ENCODE measurements around the gene PCSK5.
A peak's percentile ranks its signal among the peaks of the same experiment; 100 is the strongest.
"Not testable (repeated sequence)": the region's sequence is repeated elsewhere in the genome, so short reads cannot be mapped to it uniquely, and the experiment has no call there.

PCSK5 gene

DNA sequence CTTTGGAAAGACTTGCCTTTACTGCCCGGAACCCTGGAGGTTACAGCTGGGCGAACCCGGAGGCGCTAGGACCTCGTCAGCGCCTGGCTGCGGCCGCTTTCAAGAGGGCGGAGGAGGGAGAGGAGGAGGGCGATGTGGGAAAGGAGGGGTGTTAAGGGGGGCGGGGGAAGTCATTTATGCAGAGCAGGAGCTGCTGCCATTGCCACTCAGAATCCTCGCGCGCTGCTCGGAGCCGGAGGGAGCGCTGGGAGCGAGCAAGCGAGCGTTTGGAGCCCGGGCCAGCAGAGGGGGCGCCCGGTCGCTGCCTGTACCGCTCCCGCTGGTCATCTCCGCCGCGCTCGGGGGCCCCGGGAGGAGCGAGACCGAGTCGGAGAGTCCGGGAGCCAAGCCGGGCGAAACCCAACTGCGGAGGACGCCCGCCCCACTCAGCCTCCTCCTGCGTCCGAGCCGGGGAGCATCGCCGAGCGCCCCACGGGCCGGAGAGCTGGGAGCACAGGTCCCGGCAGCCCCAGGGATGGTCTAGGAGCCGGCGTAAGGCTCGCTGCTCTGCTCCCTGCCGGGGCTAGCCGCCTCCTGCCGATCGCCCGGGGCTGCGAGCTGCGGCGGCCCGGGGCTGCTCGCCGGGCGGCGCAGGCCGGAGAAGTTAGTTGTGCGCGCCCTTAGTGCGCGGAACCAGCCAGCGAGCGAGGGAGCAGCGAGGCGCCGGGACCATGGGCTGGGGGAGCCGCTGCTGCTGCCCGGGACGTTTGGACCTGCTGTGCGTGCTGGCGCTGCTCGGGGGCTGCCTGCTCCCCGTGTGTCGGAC is at the start of gene PCSK5:
Gene PCSK5, plus strand, starts transcription at position 202 of the 805 bp plus-strand sequence. Its CDS starts 509 bp downstream, at position 711.
- H3K27me3 ChIP-seq (ENCODE audit: control insufficient read depth, insufficient read depth, low read length) = no peaks in the 10 kb centered on the region
- no peaks in the 10 kb centered on the region for H3K4me1 ChIP-seq (ENCODE audit: control insufficient read depth, insufficient read depth, low read length)
- peak within 1 kb of the TSS; percentile 93 for H3K4me3 ChIP-seq (ENCODE audit: low read length)

DNA sequence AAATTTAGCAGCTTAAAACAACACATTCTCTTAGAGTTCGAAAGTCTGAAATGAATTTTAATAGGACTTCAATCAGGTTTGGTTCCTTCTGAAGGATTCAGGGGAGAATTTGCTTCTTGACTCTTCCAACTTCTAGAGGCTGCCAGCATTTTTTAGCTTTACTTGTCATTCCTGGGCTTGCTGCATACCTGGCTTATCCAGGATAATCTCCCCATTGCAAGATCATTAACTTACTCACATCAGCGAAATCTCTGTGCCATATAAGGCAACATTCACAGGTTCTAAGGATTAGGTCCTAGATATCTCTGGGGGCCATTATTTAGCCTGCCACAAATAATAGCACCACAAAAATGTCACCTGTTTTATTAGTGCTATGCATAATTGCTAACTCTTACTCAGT is 46.2 kb upstream of the PCSK5 start:
- Histone ChIP-seq H3K36me3 (ENCODE audit: control insufficient read depth, insufficient read depth, low read length) (no peaks in the 10 kb centered on the region), H3K4me1 (ENCODE audit: control insufficient read depth, insufficient read depth, low read length) (no peaks in the 10 kb centered on the region), H3K9ac (ENCODE audit: low read length) (no peak overlapping the region), H3K4me3 (ENCODE audit: low read length) (no peak overlapping the region), H3K27ac (ENCODE audit: low read depth, low read length) (no peak overlapping the region), H3K27me3 (ENCODE audit: control insufficient read depth, insufficient read depth, low read length) (no peaks in the 10 kb centered on the region)

More for the DNA sequence above, at the start of gene PCSK5:
- Histone ChIP-seq H3K27ac (ENCODE audit: low read depth, low read length) (peak within 1 kb of the TSS; percentile 79), H3K9ac (ENCODE audit: low read length) (peak within 1 kb of the TSS; percentile 52), H3K36me3 (ENCODE audit: control insufficient read depth, insufficient read depth, low read length) (no peaks in the 10 kb centered on the region)

- H3K27ac ChIP-seq (ENCODE audit: low read depth, low read length) = no peak overlapping the region
- H3K27me3 ChIP-seq (ENCODE audit: control insufficient read depth, insufficient read depth, low read length) = no peaks in the 10 kb centered on the region
- no peak overlapping the region for H3K4me3 ChIP-seq (ENCODE audit: low read length)
- no peak overlapping the region for H3K9ac ChIP-seq (ENCODE audit: low read length)
- H3K4me1 ChIP-seq (ENCODE audit: control insufficient read depth, insufficient read depth, low read length) = no peaks in the 10 kb centered on the region
- H3K36me3 ChIP-seq (ENCODE audit: control insufficient read depth, insufficient read depth, low read length) = no peaks in the 10 kb centered on the region
Observed at GRCh38 chr9:75845806-75846205, 44.7 kb upstream of the PCSK5 start.

DNA sequence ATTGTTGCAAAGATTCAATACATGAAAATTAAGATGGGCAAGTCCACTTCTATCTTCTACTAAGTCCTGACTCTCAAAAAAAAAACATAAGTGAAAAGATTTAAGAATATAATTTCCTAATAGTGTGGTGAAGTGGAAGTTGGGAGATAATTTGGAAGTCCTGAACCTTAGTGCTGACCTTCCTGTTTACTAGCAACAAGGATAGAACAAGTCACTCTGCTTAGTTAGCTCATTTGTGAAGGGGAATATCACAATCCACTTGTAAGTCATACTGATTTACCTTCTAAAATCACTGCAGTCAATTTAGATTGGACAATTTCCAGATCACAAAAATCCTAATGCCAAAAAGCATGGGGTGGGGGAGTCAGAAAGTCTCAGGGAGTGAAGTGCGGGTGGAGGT is 43.4 kb upstream of the PCSK5 start:
- Histone ChIP-seq H3K27ac (ENCODE audit: low read depth, low read length) (no peak overlapping the region), H3K27me3 (ENCODE audit: control insufficient read depth, insufficient read depth, low read length) (no peaks in the 10 kb centered on the region), H3K9ac (ENCODE audit: low read length) (no peak overlapping the region), H3K36me3 (ENCODE audit: control insufficient read depth, insufficient read depth, low read length) (no peaks in the 10 kb centered on the region), H3K4me1 (ENCODE audit: control insufficient read depth, insufficient read depth, low read length) (no peaks in the 10 kb centered on the region), H3K4me3 (ENCODE audit: low read length) (no peak overlapping the region)

DNA sequence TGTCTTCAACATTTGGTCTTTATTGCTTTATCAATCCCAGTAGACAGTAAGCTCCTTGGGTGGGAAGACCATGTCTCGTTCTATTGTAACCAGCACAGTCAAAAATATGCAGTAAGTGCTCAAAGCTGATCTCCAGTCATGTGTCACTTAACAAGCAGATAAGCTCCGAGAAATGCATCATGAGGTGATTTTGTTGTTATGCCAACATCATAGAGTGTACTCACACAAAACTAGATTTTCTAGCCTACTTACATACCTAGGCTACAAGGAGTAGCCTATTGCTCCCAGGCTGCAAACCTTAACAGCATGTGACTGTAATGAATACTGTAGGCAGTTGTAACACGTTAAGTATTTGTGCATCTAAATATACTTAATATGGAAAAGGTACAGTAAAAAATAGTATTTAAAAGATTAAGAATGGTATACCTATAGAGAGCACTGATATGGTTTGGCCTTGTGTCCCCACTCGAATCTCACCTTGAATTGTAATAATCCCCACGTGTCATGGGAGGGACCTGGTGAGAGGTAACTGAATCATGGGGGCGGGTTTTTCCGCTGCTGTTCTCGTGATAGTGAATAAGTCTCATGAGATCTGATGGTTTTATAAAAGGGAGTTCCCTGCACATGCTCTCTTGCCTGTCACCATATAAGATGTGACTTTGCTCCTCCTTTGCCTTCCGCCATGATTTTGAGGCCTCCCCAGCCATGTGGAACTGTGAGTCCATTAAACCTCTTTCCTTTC is 39.8 kb upstream of the PCSK5 start:
- Histone ChIP-seq H3K4me3 (ENCODE audit: low read length) (no peak overlapping the region), H3K36me3 (ENCODE audit: control insufficient read depth, insufficient read depth, low read length) (no peaks in the 10 kb centered on the region), H3K27me3 (ENCODE audit: control insufficient read depth, insufficient read depth, low read length) (no peaks in the 10 kb centered on the region), H3K9ac (ENCODE audit: low read length) (no peak overlapping the region), H3K27ac (ENCODE audit: low read depth, low read length) (no peak overlapping the region), H3K4me1 (ENCODE audit: control insufficient read depth, insufficient read depth, low read length) (no peaks in the 10 kb centered on the region)

DNA sequence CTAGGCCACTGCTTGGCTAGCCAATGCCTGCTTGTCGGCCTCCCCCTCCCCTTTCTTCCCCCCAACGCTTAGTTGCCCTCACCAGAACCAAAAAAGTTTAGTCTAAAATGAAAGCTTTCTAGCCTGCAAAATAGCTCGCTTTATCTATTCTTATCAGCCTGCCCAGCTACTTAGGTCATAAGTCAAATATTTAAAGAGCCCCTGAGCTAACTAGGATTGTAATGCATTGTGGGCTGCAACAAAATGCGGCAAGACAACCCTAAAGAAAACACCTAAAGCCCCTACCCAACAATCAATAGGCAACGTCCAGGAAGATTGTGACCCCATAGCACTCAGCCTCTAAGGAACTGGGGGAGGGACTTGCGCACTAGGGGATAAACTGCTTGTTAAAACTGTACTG is 38.6 kb upstream of the PCSK5 start:
- Histone ChIP-seq H3K4me3 (ENCODE audit: low read length) (no peak overlapping the region), H3K27ac (ENCODE audit: low read depth, low read length) (no peak overlapping the region), H3K36me3 (ENCODE audit: control insufficient read depth, insufficient read depth, low read length) (no peaks in the 10 kb centered on the region), H3K4me1 (ENCODE audit: control insufficient read depth, insufficient read depth, low read length) (no peaks in the 10 kb centered on the region), H3K27me3 (ENCODE audit: control insufficient read depth, insufficient read depth, low read length) (no peaks in the 10 kb centered on the region), H3K9ac (ENCODE audit: low read length) (no peak overlapping the region)

- Histone ChIP-seq H3K4me3 (ENCODE audit: low read length) (no peak overlapping the region), H3K36me3 (ENCODE audit: control insufficient read depth, insufficient read depth, low read length) (no peaks in the 10 kb centered on the region), H3K27ac (ENCODE audit: low read depth, low read length) (no peak overlapping the region), H3K9ac (ENCODE audit: low read length) (no peak overlapping the region), H3K4me1 (ENCODE audit: control insufficient read depth, insufficient read depth, low read length) (no peaks in the 10 kb centered on the region), H3K27me3 (ENCODE audit: control insufficient read depth, insufficient read depth, low read length) (no peaks in the 10 kb centered on the region)
Observed at GRCh38 chr9:75852746-75853145, 37.7 kb upstream of the PCSK5 start.

GRCh38 chr9:75855509-75855908 is 35.0 kb upstream of the PCSK5 start:
- Histone ChIP-seq H3K9ac (ENCODE audit: low read length) (no peak overlapping the region), H3K36me3 (ENCODE audit: control insufficient read depth, insufficient read depth, low read length) (no peaks in the 10 kb centered on the region), H3K4me1 (ENCODE audit: control insufficient read depth, insufficient read depth, low read length) (no peaks in the 10 kb centered on the region), H3K27ac (ENCODE audit: low read depth, low read length) (no peak overlapping the region), H3K27me3 (ENCODE audit: control insufficient read depth, insufficient read depth, low read length) (no peaks in the 10 kb centered on the region), H3K4me3 (ENCODE audit: low read length) (no peak overlapping the region)

GRCh38 chr9:75858497-75859092 is 31.9 kb upstream of the PCSK5 start:
- Histone ChIP-seq H3K4me3 (ENCODE audit: low read length) (no peak overlapping the region), H3K9ac (ENCODE audit: low read length) (no peak overlapping the region), H3K4me1 (ENCODE audit: control insufficient read depth, insufficient read depth, low read length) (no peaks in the 10 kb centered on the region), H3K27me3 (ENCODE audit: control insufficient read depth, insufficient read depth, low read length) (no peaks in the 10 kb centered on the region), H3K36me3 (ENCODE audit: control insufficient read depth, insufficient read depth, low read length) (no peaks in the 10 kb centered on the region), H3K27ac (ENCODE audit: low read depth, low read length) (no peak overlapping the region)

DNA sequence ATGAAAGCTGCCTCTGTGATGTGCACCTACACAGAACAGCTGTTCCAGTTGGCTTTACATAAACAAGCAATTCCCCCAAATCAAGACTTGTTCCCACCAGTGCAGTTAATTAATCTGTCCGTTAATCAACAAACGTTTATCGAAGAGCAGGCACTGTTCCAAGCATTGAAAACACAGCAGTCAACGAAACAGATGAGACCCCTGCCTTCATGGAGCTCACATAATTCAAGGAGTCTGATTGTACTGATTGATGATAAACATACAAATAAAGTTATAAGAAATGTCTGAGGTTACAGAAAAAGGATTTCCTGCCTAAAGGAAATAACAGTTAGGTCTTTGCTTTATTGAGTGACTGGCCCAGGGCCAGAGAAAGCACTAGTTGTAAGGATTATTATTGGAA is 26.2 kb upstream of the PCSK5 start:
- no peaks in the 10 kb centered on the region for H3K4me1 ChIP-seq (ENCODE audit: control insufficient read depth, insufficient read depth, low read length)

GRCh38 chr9:75866273-75866871 is 24.1 kb upstream of the PCSK5 start:
- H3K4me3 ChIP-seq (ENCODE audit: low read length) = no peak overlapping the region
- no peak overlapping the region for H3K9ac ChIP-seq (ENCODE audit: low read length)
- H3K36me3 ChIP-seq (ENCODE audit: control insufficient read depth, insufficient read depth, low read length) = no peaks in the 10 kb centered on the region
- no peaks in the 10 kb centered on the region for H3K4me1 ChIP-seq (ENCODE audit: control insufficient read depth, insufficient read depth, low read length)
- no peak overlapping the region for H3K27ac ChIP-seq (ENCODE audit: low read depth, low read length)
- no peaks in the 10 kb centered on the region for H3K27me3 ChIP-seq (ENCODE audit: control insufficient read depth, insufficient read depth, low read length)

More for the DNA sequence above, 26.2 kb upstream of the PCSK5 start:
- Histone ChIP-seq H3K27ac (ENCODE audit: low read depth, low read length) (no peak overlapping the region), H3K4me3 (ENCODE audit: low read length) (no peak overlapping the region), H3K27me3 (ENCODE audit: control insufficient read depth, insufficient read depth, low read length) (no peaks in the 10 kb centered on the region), H3K9ac (ENCODE audit: low read length) (no peak overlapping the region), H3K36me3 (ENCODE audit: control insufficient read depth, insufficient read depth, low read length) (no peaks in the 10 kb centered on the region)

DNA sequence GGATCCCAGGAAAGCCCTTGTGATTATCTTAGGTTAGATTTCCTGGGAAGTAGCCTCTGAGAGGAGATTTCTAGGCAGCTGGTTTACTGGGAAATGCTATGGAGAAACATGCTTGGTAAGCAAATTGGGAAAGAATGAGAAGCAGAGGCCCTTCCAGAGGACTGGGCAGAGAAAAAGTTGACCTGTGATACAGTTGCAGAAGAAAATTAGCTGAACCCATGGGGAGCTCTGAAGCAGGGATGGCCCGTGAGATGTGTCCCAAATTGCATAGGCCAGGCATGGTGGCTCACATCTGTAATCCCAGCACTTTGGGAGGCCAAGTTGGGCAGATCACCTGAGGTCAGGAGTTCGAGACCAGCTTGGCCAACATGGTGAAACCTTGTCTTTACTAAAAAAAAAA is 21.9 kb upstream of the PCSK5 start:
- not testable (repeated sequence) for H3K36me3 ChIP-seq (ENCODE audit: control insufficient read depth, insufficient read depth, low read length); H3K4me3 ChIP-seq (ENCODE audit: low read length); H3K27me3 ChIP-seq (ENCODE audit: control insufficient read depth, insufficient read depth, low read length); H3K4me1 ChIP-seq (ENCODE audit: control insufficient read depth, insufficient read depth, low read length); H3K9ac ChIP-seq (ENCODE audit: low read length); H3K27ac ChIP-seq (ENCODE audit: low read depth, low read length)

Data from rectal smooth muscle tissue (tissue), 1 donor.